NCI-H2227 (cell line): ENCODE measurements around the gene MRC1.

Experiments
- DNase-seq: peaks from one replicate; lab custom pipeline; 2025; ENCODE audit not compliant: unreplicated experiment; lab: John Stamatoyannopoulos, UW

The MRC1 gene

DNA sequence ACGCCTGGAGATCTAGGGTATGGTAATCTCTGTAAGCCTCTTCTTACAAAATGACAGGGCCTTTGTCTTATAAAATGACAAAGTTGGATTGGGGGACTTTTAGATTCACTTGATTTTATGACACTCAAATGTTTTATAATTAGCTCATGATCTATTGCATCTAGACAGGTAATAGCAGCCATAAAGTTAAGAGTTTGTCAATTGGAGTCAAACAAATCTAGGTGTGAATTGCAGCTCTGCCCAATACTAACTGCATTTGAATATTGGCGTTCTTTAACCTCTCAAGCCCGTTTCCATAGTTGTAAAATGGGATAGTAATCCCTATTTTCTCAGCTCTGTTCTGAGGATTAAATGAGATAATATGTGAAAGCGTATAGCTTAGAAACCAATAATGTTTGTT, 14.1 kb upstream of the MRC1 start:
- no peak for DNase-seq

DNA sequence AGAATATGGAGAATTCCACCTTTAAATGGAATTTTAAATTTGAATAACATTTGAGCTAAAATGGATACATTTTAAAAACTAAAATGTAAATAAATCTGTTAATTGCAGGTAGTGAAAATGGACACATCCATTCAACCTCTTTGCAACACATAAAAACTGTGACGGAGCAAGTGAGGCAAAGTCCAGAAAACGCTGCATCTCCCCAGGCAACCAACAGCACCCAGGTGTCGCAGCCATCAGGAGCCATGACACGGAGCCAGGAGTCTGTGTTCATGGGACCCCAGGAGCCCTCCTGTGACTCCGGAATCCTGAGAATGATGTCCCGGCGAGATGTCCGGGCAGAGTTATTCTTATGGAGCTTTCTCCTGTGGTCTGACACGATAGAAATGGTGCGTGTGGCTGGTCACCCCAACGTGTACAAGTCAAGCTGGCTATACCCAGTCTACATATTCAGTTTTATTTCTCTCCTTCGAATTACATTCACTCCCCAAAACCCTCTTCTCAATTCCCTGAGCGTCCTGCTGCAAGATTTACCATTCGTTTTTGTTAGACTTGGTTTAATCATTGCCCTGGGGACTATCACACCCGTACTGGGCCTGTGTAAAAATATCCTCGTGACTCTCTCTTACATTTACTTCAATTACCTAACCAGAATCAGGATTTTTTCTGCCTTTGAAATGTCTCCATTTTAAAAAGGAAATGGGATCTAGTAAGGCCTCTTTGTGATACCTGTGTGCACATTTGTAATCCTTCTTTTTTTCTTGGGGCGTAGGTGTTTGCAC, 13.1 kb upstream of the MRC1 start:
- no peak for DNase-seq

DNA sequence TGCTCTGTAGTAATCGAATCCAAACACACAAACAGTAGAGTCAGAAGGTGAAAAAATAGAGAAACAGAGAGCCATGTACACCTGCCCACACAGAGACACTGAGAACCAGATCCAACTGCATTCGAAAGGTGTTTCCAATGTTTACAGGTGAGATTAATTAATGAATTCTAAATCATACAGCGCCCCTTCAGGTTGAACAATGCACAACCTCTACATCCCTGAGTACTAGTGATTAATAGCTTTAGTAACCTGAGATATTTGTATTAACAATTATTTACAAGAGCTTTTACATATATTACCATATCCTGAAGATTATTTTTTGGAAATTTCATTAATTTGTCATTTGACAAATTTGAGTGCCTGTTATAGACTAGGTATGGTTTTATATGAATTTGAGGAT, 7.6 kb upstream of the MRC1 start:
- DNase-seq = no peak

DNA sequence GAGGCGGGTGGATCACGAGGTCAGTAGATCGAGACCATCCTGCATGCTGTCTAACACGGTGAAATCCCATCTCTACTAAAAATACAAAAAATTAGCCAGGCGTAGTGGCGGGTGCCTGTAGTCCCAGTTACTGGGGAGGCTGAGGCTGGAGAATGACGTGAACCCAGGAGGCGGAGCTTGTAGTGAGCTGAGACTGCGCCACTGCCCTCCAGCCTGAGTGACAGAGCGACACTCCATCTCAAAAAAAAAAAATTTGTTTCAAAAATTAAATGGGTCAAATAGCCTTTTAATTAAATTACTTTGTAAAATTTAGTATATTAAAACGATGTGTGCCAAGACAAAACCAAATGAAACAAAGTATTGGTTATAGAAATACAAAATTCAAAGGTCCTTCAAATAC, 6.8 kb upstream of the MRC1 start:
- DNase-seq = no peak

DNA sequence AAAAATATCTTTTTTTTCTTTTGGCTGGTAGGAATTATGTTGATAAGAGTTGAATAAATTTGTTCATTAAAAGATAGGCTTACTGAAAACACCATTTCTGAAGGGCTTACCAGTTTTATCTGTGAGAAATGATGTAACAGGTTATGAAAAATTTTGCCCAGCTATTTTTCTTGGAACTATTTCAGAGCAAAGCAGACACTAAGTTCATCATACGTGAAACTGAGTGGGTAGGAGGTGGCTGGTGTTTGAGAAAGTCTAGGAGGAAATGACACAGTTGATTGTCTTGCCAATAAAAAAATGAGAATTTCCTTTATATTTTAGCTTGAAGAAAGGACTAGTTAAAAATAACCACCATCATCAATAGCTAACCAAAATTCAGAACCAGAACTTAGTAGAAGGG, 6.2 kb upstream of the MRC1 start:
- DNase-seq = no peak

DNA sequence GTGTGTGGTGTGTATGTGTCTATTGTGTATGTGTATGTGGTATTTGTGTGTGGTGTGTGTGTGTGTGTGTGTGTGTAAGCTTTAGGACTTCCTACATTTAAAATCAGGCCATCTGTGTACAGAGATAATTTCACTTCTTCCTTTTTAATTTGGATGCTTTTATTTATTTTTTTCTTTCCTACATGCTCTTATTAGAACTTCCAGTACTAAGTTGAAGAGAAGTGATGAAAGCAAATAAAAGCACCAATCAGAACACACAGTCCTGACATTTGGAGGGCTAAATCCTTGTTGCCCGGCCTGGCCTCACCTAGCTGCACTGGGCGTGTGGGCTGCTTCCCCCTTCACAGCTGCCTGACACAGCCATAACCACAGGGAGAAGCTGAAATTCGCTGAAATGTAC, 3.8 kb upstream of the MRC1 start:
- DNase-seq = no peak

DNA sequence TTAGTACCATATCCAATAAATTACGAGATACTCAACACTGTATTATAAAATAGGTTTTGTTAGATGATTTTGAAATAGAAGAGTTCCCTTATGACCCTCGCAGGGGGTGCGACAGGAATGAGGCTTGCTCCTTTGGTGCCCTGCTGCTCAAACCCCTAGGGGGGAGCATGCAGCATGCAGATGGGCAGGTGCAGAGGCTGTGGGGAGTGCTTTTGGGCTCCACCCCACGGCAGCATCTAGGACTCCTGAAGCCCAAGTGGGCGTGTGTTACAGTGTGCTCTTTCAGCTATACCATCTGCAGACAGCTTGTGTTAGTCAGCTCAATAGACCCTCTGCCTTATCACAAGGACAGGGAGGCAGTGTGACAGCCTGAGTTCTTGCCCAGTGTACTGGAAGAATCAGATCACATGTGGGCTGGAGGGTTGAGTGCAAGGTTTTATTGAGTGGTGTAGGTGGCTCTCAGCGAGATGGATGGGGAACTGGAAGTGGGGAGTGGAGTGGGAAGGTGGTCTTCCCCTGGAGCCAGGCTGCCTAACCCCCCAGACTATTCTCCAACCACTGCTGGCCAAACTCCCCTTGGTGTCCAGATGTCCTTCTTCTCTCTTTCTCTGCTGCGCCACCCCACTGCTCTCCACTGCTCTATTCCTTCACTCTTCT, 3.1 kb upstream of the MRC1 start:
- DNase-seq = no peak

DNA sequence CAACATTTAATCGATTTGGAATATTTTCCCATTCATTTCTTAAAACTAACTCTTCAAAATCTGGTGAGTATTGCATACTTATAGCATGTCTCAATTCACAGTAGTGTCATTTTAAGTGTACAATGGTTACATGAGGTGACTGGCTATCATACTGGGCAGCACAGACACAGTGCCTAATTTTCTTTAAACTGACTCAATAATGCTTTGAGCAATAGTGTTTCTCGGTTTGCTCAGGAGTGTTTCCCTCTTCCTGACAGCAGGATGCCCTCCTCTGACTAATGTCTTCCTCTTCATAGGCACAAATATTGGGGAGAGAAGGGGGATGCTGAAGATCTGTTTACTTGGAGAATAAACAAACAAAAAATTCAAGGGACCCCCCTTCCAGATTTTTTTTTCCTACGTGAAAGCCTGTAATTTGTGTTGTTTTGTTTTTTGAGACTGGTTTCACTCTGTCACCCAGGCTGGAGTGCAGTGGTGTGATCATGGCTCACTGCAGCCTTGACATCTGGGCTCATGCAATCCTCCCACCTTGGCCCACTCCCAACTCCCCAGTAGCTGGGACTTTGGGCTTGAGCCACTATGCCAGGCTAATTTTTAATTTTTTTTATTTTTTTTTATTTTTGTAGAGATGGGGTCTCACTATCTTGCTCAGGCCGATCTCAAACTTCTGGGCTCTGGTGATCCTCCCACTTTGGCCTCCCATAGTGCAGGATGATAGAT, 2.2 kb downstream of the MRC1 start:
- no peak for DNase-seq

DNA sequence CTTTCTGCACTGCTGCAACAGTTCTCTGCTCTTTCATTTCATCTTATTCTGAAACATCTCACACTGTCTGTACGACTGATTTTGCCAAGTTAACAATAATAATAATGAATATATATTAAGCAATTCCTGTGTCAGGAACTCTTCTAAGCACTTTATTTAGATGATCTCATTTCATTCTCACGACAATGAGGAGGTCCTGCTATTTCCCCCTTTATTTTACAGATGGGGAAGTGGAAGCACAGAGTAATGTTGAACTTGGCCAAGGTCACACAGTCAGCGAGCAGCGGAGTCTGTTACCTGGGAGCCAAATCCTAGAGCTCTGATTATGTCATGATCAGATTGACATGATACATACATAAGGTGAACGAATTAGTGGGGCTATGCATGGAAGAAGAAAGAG, 5.8 kb downstream of the MRC1 start:
- no peak for DNase-seq

DNA sequence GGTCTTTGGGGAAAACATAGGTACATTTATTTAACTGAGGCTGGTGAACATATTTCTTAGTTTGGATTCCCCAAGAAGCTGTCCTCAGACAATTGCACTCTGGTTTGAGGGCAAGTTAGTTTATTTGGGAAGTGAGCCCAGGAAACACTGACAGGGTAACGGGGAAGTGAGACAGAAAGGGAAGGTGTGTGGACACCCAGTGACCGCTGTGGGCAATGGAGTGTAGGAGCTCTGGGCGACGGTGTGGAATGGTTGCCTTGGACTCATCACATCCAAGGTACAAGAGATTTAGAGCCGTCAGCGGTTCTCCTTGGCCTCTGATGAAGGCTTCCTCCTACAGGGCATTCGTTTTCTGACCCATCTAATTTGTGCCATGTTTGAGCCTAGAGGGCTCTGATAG, 7.1 kb downstream of the MRC1 start:
- no peak for DNase-seq

DNA sequence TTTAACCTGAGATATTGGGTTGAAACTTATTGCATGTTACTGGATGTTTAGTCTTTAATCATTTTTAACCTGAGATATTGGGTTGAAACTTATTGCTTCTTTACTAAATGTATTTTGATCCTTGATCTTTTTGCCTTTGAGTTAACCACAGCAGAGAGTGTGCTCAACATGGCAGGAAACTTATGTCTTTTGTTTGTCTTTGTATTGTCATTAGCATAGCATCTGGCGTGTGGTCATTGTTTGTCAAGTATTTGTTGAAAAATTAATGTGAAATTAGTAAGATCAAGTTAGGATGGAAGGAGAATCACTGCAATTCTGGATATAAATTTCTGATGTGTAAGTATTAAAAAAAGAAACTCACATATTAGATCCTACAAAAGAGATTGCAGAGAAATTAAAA, 8.2 kb downstream of the MRC1 start:
- no peak for DNase-seq

DNA sequence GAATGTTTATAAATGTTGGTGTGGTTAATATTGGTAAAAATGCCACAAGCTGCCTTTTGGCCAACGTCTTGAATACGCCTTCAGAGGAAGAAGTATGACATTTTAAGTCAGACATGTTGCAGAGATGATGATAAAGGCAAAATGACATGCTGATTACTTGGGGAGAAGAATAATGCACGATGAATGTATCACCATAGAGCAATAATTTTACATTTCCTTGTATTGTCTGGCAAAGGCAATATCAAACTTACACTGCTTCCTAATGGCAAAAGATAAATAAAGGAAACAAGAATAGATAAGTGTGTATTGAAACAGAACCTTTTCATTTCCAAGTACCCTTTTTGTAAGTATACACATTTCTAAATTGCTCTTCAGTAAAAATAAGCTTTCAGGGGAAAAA, 8.6 kb downstream of the MRC1 start:
- DNase-seq = no peak

DNA sequence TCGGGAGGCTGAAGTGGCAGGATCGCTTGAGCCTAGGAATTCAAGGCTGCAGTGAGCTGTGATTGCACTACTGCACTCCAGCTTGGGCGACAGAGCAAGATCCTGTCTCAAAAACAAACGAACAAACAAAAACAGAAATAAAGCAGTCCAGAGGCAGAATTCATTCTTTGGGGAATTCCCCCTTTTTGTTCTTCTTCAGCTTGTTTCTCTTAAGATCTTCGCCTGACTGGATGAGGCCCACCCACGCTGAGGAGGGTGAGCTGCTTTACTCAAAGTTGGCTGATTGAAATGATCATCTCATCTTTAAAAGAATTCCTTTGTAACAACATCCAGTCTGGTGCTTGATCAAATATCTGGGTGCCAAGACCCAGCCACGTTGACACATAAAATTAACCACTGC, 10.7 kb downstream of the MRC1 start:
- DNase-seq = no peak

DNA sequence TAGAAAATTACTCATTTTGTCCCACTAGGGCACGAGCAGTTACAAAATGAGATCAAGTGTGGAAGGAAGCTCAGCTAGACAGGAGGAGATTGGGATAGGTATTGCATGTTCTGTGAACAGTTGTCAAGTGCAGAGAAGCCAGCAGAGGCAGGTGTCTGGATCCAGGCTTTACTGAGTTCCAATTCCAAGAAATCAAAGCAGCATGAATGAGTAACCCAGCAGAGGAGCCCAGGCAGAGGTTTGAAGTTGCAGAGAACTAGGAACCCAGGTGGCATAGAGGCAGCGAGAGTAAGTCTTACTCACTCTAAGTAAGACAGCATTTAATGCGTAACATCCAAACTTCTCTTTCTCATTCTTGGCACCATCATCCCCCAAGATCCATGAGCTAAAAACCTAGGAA, 11.8 kb downstream of the MRC1 start:
- DNase-seq = no peak

DNA sequence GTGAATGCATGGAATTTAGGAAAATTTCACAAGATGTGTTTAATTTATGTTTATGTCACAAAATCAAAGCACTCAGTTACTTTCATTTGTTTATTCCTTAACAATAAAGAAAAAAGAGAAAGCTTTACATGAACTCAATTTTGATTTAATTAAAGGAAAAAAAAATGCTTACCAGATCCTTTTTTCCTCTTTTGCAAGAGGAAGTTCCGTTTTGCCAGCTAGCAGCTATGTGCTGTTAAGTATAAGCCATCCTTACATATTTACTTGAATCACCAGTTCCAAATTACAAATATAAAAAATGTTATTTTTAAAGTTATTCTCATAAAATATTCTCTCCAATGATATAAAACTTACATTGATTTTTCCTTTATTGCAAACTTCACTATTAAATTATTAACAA, 12.7 kb downstream of the MRC1 start:
- DNase-seq = no peak

DNA sequence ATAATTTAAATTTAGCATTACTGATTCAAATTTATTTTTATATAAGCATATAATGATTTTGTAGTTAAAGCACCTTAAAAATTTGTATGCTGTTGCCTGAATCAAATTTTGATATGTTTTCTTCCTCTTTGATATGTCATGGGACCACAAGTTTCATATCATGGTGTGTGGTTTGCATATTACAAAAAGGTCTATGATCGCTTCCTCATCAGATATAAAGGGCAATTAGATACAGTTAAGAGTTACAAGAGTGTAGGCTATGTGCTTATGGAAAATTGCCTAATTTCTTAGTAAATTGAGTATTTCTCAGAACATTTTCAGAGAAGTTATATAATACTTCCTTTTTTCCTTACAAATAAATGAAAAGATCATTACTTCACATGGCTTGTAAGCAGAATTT, 22.2 kb downstream of the MRC1 start:
- no peak for DNase-seq

DNA sequence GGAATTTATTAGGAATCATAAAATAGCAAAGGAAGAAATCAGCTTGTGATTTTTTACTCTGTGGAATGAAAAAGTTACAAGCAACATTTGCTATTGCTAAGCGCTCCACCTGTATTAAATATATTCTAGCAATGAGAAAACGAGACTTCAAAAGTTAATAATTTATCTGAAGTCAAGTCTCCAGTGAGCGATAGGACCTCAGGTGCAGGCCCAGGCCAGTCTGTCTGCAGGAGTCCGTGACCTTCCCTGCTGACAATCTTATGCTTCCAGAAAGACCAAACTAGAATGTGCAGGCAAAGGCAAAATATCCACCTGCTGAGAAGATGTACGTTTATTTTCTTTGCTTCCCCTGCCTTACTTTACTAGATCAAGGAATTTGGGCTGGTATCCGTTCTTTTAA, 22.7 kb downstream of the MRC1 start:
- no peak for DNase-seq

DNA sequence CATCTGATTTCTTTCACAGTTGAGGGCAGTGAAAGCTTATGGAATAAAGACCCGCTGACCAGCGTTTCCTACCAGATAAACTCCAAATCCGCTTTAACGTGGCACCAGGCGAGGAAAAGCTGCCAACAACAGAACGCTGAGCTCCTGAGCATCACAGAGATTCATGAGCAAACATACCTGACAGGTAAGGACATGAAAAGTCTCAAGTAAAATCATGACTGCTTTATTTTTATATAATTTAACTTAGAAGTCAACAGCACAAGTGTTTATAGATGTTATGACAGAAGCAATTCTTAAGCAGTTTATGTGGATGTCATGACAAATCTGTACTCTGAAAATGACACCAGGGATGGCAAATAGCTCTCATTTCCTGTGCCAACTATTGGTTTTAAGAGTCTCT, 24.5 kb downstream of the MRC1 start:
- DNase-seq = no peak

DNA sequence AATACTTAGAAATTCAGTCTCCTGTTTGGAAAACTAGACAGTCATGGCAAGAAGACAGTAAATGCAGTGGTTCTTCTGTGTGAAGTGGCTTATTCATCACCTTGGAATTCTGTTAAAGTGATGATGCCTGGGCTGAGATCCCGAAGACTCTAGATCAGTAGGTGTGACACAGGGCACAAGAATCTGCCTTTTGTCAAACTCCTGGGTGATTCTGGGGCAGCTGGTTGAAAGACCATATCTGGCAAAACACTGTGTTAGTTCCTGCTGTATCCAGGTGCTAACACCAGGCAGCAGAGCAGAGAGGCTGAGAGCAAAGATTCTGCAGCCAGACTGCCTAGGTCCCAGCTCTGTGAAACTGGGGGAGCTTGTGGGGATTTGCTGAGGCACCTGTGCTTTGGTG, 26.5 kb downstream of the MRC1 start:
- DNase-seq = no peak

DNA sequence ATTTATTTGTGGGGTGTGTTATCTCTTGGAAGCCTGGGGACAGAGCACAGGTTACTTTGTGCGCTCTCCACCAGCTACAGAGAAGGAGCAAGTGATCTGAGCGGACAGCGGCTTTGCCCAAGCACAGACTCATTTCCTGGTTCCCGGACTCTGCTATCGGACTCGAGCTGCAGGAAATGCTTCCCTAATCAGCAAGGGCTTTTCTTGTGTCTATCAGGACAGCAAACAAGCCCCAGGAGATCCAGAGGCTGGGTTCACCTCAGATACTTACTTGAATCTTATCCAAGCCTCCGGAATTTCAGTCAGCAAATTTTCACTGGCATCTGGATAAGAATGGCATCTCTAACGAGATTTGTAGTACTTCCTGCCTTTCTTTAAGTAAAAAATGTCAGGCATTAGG, 27.8 kb downstream of the MRC1 start:
- no peak for DNase-seq

DNA sequence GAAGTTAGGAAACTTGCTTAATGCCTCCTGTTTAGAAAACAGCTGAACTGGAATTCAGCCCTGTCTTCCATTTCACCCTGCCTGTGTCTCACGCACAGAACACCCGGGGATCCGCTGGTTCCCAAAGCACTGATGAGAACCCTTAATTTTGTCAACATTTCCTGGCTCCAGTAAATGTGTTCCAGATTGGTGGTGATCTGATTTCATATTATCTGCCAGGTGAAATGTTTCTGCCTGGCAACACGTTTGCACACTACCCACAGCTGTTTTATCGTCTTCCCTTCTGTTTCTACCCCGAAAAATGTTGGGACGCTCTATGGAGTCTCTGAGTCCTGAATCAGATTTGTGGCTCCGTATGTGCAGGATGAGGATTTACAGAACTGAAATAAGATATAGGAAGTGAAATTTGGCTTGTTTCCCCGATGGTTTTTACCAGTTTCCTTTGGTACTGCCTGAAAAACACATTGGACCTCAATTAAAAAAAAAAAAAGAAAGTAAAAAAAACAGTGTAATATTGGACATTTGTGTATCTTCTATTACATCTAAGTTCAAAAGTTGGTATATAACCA, 29.0 kb downstream of the MRC1 start:
- DNase-seq = no peak

DNA sequence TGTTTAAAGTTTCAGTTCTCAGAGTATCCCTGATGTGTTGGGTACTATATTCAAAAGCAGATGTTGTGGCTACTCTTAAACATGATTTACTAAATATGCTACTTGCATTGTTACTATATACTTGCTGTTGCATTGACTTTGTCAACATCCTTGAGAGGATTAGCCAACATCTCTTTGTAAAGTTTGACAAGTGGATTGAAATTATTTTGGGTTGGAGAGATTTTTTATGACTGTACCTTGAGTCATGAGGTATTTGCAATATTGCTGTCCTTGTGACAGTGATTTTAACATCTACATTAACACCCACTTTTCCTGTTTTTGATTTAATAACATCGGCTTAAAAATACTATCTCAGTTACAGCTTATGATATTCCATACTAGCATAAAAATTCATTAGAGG, 31.9 kb downstream of the MRC1 start:
- no peak for DNase-seq
